GM18508 (cell line): ENCODE data around the gene FANCI.
"Not testable (repeated sequence)": the region's sequence is repeated elsewhere in the genome, so short reads cannot be mapped to it uniquely, and the experiment has no call there.

ENCODE experiments used
- ATAC-seq: cut with Tn5 transposase; IDR thresholded peaks from one replicate; pipeline ENCODE4 v1.9.1; 2021; ENCODE audit warnings: moderate number of reproducible peaks; ENCODE audit not compliant: insufficient read depth, unreplicated experiment

The FANCI gene

GRCh38 chr15:89218531-89218930 is 25.2 kb upstream of the FANCI start:
- no peak for ATAC-seq

- ATAC-seq, result no peak
Observed at GRCh38 chr15:89221543-89221942, 22.2 kb upstream of the FANCI start, which contains the start of gene RLBP1. Gene RLBP1, minus strand, starts transcription at chr15:89221579. Its CDS starts 2,604 bp downstream, at chr15:89218975.

GRCh38 chr15:89225588-89225987 is 18.2 kb upstream of the FANCI start:
- no peak for ATAC-seq

- ATAC-seq, result no peak
Observed at GRCh38 chr15:89226359-89227221, 17.2 kb upstream of the FANCI start.

- ATAC-seq, result no peak
Observed at GRCh38 chr15:89227425-89227824, 16.4 kb upstream of the FANCI start.

GRCh38 chr15:89230277-89230676 is 13.5 kb upstream of the FANCI start:
- no peak for ATAC-seq

- ATAC-seq, result no peak
Observed at GRCh38 chr15:89231832-89232231, 11.9 kb upstream of the FANCI start.

- ATAC-seq, result not testable (repeated sequence)
Observed at GRCh38 chr15:89239883-89240810, 3.6 kb upstream of the FANCI start.

- no peak for ATAC-seq
Observed at GRCh38 chr15:89243046-89243690, 611 bp upstream of the FANCI start.

GRCh38 chr15:89244574-89244903 is 760 bp downstream of the FANCI start:
- ATAC-seq, result peak; percentile 9

GRCh38 chr15:89247446-89247845 is 3.7 kb downstream of the FANCI start:
- ATAC-seq, result no peak

- ATAC-seq, result no peak
Observed at GRCh38 chr15:89248584-89248983, 4.8 kb downstream of the FANCI start.

- not testable (repeated sequence) for ATAC-seq
Observed at GRCh38 chr15:89250142-89250541, 6.4 kb downstream of the FANCI start.

- ATAC-seq, result not testable (repeated sequence)
Observed at GRCh38 chr15:89277281-89277680, 33.5 kb downstream of the FANCI start.

- ATAC-seq, result no peak
Observed at GRCh38 chr15:89278307-89278706, 34.5 kb downstream of the FANCI start.

GRCh38 chr15:89282631-89283030 is 38.9 kb downstream of the FANCI start:
- ATAC-seq, result no peak

GRCh38 chr15:89283201-89283600 is 39.4 kb downstream of the FANCI start:
- no peak for ATAC-seq

- ATAC-seq, result no peak
Observed at GRCh38 chr15:89291934-89292438, 48.2 kb downstream of the FANCI start.

- no peak for ATAC-seq
Observed at GRCh38 chr15:89293012-89293411, 49.2 kb downstream of the FANCI start.

GRCh38 chr15:89299896-89300295 is 56.1 kb downstream of the FANCI start:
- no peak for ATAC-seq
